Trophoblast cell (in vitro differentiated cells and primary cell): ENCODE results near the gene GALNT6.

ENCODE experiments used
- DNase-seq, 2 donors: peaks; one replicate each; pipeline ENCODE4 v3.0.0-alpha.2; 2016
- H2AFZ ChIP-seq: 2 replicates; pipeline ENCODE4 v1.6.1; 2013; ENCODE audit warnings: low read length, moderate library complexity, mild to moderate bottlenecking; ENCODE audit not compliant: insufficient read depth, poor library complexity
- H2AK5ac ChIP-seq: 2 replicates; pipeline ENCODE4 v1.6.1; 2013; ENCODE audit warnings: mild to moderate bottlenecking, low read length
- H2BK120ac ChIP-seq: 2 replicates; pipeline ENCODE4 v1.6.1; 2013; ENCODE audit warnings: low read length, mild to moderate bottlenecking, moderate library complexity; ENCODE audit not compliant: insufficient read depth, poor library complexity
- H2BK12ac ChIP-seq: 2 replicates; pipeline ENCODE4 v1.6.1; 2013; ENCODE audit warnings: mild to moderate bottlenecking, low read length, moderate library complexity
- H2BK5ac ChIP-seq: 2 replicates; pipeline ENCODE4 v1.6.1; 2013; ENCODE audit warnings: low read length, low read depth, moderate library complexity, mild to moderate bottlenecking; ENCODE audit not compliant: poor library complexity
- H3K14ac ChIP-seq: 2 replicates; pipeline ENCODE4 v1.6.1; 2013; ENCODE audit warnings: mild to moderate bottlenecking, low read length
- H3K18ac ChIP-seq: 2 replicates; pipeline ENCODE4 v1.6.1; 2013; ENCODE audit warnings: mild to moderate bottlenecking, low read length
- H3K23ac ChIP-seq: 2 replicates; pipeline ENCODE4 v1.6.1; 2013; ENCODE audit warnings: low read length
- H3K27ac ChIP-seq: 2 replicates; pipeline ENCODE4 v1.5.1; 2013; ENCODE audit warnings: low read depth, mild to moderate bottlenecking, inconsistent platforms, low read length, moderate library complexity
- H3K27me3 ChIP-seq: 2 replicates; pipeline ENCODE4 v1.6.1; 2013; ENCODE audit warnings: inconsistent platforms, mild to moderate bottlenecking, low read length, moderate library complexity; ENCODE audit not compliant: insufficient read depth
- H3K36me3 ChIP-seq, 2 experiments: 1 replicate in 1 of 2; 2 replicates in 1 of 2; pipeline ENCODE4 v1.6.1; 2013; ENCODE audit warnings: low read length in 2 of 2, mild to moderate bottlenecking in 2 of 2, moderate library complexity in 1 of 2; ENCODE audit not compliant: insufficient read depth in 2 of 2, control insufficient read depth in 1 of 2
- H3K4ac ChIP-seq: 2 replicates; pipeline ENCODE4 v1.6.1; 2013; ENCODE audit warnings: low read depth, mild to moderate bottlenecking, low read length, moderate library complexity
- H3K4me1 ChIP-seq, 2 experiments: 1 replicate in 1 of 2; 2 replicates in 1 of 2; pipeline ENCODE4 v1.6.1; 2013; ENCODE audit warnings: low read length in 2 of 2, mild to moderate bottlenecking in 2 of 2, moderate library complexity in 1 of 2; ENCODE audit not compliant: insufficient read depth in 2 of 2, control insufficient read depth in 1 of 2
- H3K4me2 ChIP-seq: 2 replicates; pipeline ENCODE4 v1.6.1; 2013; ENCODE audit warnings: inconsistent platforms, mild to moderate bottlenecking, low read length, moderate library complexity
- H3K4me3 ChIP-seq: 2 replicates; pipeline ENCODE4 v1.5.1; 2013; ENCODE audit warnings: mild to moderate bottlenecking, low read depth, low read length, inconsistent platforms
- H3K79me1 ChIP-seq: one replicate; pipeline ENCODE4 v1.6.1; 2013; ENCODE audit warnings: low read length
- H3K79me2 ChIP-seq: 2 replicates; pipeline ENCODE4 v1.6.1; 2013; ENCODE audit warnings: low read length, mild to moderate bottlenecking; ENCODE audit not compliant: control insufficient read depth, insufficient read depth, poor library complexity
- H3K9ac ChIP-seq: 2 replicates; pipeline ENCODE4 v1.6.1; 2013; ENCODE audit warnings: mild to moderate bottlenecking, low read length
- H3K9me3 ChIP-seq: 2 replicates; pipeline ENCODE4 v1.6.1; 2013; ENCODE audit warnings: low read depth, mild to moderate bottlenecking, control low read depth, inconsistent platforms, low read length; ENCODE audit not compliant: insufficient read depth
- H4K12ac ChIP-seq: 2 replicates; pipeline ENCODE4 v1.6.1; 2013; ENCODE audit warnings: low read depth, mild to moderate bottlenecking, low read length, moderate library complexity
- H4K8ac ChIP-seq: 2 replicates; pipeline ENCODE4 v1.6.1; 2013; ENCODE audit warnings: low read depth, mild to moderate bottlenecking, low read length, moderate library complexity
- H4K91ac ChIP-seq: one replicate; pipeline ENCODE4 v1.6.1; 2013; ENCODE audit warnings: low read depth, mild to moderate bottlenecking, low read length, moderate library complexity
- WGBS: extraction: QIAGEN DNeasy Blood & Tissue Kit; methylation state at CpG from one replicate; pipeline ENCODE4 v1.1.7; 2013; ENCODE audit warnings: missing lambda C conversion rate; ENCODE audit not compliant: insufficient read length, insufficient coverage; ENCODE audit errors: extremely low coverage; 5-methylcytosine and 5-hydroxymethylcytosine counted together

Gene GALNT6

DNA sequence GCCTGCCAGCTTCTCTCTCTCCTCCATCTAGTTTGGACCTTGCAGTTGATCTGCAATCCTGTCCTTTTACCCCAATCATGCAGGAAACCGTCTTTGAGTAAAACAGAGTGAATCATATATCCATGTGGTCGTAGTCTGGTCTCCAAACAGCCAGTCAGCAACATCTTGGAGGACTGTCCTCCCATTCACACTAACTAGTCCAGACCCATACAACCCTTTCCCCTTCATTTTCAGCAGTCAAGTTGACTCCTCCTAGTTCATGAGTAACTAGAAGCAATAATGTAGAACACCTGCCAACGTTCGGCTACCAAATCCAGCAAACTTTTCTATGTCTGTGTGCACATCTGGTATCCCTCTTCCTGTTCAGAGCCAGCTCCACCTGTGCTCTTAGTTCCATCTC lies 56.4 kb downstream of the GALNT6 start:
- Histone ChIP-seq H2BK5ac (no peak overlapping the region), H3K27ac (no peak overlapping the region), H3K4ac (no peak overlapping the region), H3K23ac (no peak overlapping the region), H3K4me3 (no peak overlapping the region), H3K4me1 (peaks cover 0 to 2% of the 10 kb centered on the region in 2 experiments), H2BK12ac (no peak overlapping the region), H2AFZ (no peak overlapping the region), H3K79me1 (no peaks in the 10 kb centered on the region), H3K18ac (no peak overlapping the region), H3K79me2 (no peaks in the 10 kb centered on the region), H2BK120ac (no peak overlapping the region), H3K9ac (no peak overlapping the region), H3K27me3 (no peaks in the 10 kb centered on the region), H3K14ac (no peak overlapping the region), H3K9me3 (peaks cover under 1% of the 10 kb centered on the region), H4K8ac (no peak overlapping the region), H4K91ac (no peak overlapping the region), H3K36me3 (no peaks in the 10 kb centered on the region), H3K4me2 (no peak overlapping the region), H4K12ac (no peak overlapping the region), H2AK5ac (no peak overlapping the region)
- DNase-seq = no peak
- WGBS = no CpG with 5 or more reads among the region's 4 CpGs

DNA sequence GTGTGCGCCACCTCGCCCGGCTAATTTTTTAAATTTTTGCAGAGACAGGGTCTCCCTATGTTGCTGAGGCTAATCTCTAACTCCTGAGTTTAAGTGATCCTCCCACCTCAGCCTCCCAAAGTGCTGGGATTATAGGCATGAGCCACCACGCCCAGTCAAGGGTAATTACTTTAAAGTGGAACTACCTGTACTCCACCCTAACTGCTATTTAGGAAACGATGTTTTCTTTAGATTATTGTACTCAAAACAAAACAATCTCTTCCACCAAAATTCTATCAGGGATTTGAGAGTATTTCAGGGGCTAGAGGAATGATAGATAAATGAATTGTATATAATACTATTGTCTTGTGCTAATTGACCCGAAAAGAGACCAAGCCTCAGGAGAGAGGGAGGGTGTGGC lies 57.7 kb downstream of the GALNT6 start:
- Histone ChIP-seq H4K12ac (no peak overlapping the region), H3K18ac (no peak overlapping the region), H3K79me2 (no peaks in the 10 kb centered on the region), H3K36me3 (no peaks in the 10 kb centered on the region), H2AK5ac (no peak overlapping the region), H3K23ac (no peak overlapping the region), H3K14ac (no peak overlapping the region), H3K4ac (no peak overlapping the region), H3K4me2 (no peak overlapping the region), H2BK12ac (no peak overlapping the region), H3K27ac (no peak overlapping the region), H2AFZ (no peak overlapping the region), H3K4me1 (peaks cover 0 to 2% of the 10 kb centered on the region in 2 experiments), H4K91ac (no peak overlapping the region), H3K4me3 (no peak overlapping the region), H4K8ac (no peak overlapping the region), H2BK120ac (no peak overlapping the region), H3K9ac (no peak overlapping the region), H3K9me3 (no peaks in the 10 kb centered on the region), H2BK5ac (no peak overlapping the region), H3K27me3 (no peaks in the 10 kb centered on the region), H3K79me1 (no peaks in the 10 kb centered on the region)
- peak in 1 of 2 donors; percentile 25 for DNase-seq
- WGBS = no CpG with 5 or more reads among the region's 6 CpGs

DNA sequence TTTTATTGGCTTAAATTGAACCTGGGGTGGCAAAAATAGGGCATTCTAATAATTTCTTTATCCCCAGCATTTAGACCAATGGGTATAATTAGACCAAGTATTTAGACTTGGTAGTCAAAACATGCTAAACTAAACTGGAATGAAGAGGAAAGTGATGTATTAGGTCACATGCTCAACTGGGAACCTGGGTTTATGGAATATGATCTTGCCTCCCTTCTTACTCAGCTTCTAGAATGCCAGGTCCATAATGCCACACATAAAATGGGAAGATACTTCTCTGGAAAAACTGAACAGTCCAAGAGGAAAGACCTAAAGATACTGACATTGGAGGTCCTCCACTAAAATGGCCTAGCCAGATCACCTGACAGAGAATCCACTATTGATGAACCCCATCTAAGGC lies 61.0 kb downstream of the GALNT6 start:
- Histone ChIP-seq H3K4me3 (no peak overlapping the region), H3K4me2 (no peak overlapping the region), H3K79me2 (no peaks in the 10 kb centered on the region), H2BK120ac (no peak overlapping the region), H3K4ac (no peak overlapping the region), H3K4me1 (peaks cover 8 to 11% of the 10 kb centered on the region in 2 experiments), H4K91ac (no peak overlapping the region), H3K9ac (no peak overlapping the region), H4K8ac (no peak overlapping the region), H3K36me3 (no peaks in the 10 kb centered on the region), H2AK5ac (no peak overlapping the region), H3K9me3 (no peaks in the 10 kb centered on the region), H3K23ac (no peak overlapping the region), H2AFZ (no peak overlapping the region), H2BK12ac (no peak overlapping the region), H3K18ac (no peak overlapping the region), H3K14ac (no peak overlapping the region), H3K27me3 (no peaks in the 10 kb centered on the region), H2BK5ac (no peak overlapping the region), H3K27ac (no peak overlapping the region), H4K12ac (no peak overlapping the region), H3K79me1 (peaks cover 7% of the 10 kb centered on the region)
- no peak for DNase-seq

DNA sequence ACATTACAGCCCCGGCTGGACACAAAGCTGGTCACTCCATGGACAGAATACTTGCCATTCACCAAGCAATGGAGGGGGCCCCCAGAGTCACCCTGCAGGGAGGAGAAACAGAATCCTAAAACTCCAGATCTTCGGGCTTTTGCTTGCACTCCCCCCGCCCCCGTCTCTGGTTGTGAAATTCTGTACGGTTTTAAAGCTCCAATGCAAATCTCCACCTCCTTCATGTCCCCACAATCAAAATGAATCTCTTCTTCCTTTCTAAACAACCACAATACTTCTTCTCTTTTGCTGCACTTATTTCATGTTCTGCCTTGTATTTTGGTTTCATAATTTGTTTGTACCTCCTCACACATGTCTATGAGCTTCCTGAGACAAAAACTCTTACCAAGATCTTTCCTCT lies 61.5 kb downstream of the GALNT6 start:
- Histone ChIP-seq H3K27ac (no peak overlapping the region), H3K79me2 (no peaks in the 10 kb centered on the region), H4K8ac (no peak overlapping the region), H3K4me2 (no peak overlapping the region), H4K91ac (peak overlapping the region; percentile 2), H2BK120ac (no peak overlapping the region), H3K9me3 (no peaks in the 10 kb centered on the region), H3K23ac (no peak overlapping the region), H2BK12ac (peak overlapping the region; percentile 43), H2AFZ (no peak overlapping the region), H3K4me1 (peaks cover 8 to 11% of the 10 kb centered on the region in 2 experiments), H3K9ac (no peak overlapping the region), H4K12ac (no peak overlapping the region), H3K4ac (no peak overlapping the region), H2BK5ac (no peak overlapping the region), H3K18ac (no peak overlapping the region), H3K14ac (no peak overlapping the region), H3K36me3 (no peaks in the 10 kb centered on the region), H2AK5ac (no peak overlapping the region), H3K4me3 (no peak overlapping the region), H3K27me3 (no peaks in the 10 kb centered on the region), H3K79me1 (peaks cover 7% of the 10 kb centered on the region)
- no peak for DNase-seq
- no CpG with 5 or more reads among the region's 5 CpGs for whole genome bisulfite sequencing
